HG02852 (cell line): ENCODE results near the gene RCAN3.
"Not testable (repeated sequence)": the region's sequence is repeated elsewhere in the genome, so short reads cannot be mapped to it uniquely, and the experiment has no call there.

Experiments
- ATAC-seq: cut with Tn5 transposase; IDR thresholded peaks from one replicate; pipeline ENCODE4 v1.9.1; 2021; ENCODE audit warnings: mild to moderate bottlenecking, moderate library complexity; ENCODE audit not compliant: unreplicated experiment

The RCAN3 gene

DNA sequence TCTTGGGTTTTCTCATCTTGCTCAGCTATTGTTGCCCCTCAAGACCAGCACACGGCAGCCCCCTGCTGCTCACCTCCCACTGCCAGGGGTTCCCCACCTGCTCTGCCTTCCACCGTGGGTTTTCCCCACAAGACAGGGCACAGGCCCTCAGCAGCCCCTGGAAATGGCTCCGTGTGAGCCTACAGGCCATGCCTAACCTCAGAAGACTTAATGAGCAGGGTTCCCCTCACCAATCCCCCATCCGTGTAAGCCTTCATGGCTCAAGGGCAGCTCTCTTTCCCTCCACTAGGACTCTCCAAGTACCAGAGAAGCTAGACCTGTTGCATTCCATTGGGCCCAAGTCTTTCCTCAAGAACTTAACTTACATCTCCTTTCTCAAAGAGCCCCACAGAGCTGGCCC is 18.4 kb upstream of the RCAN3 start:
- ATAC-seq: no peak

- no peak for ATAC-seq
These were observed 16.1 kb upstream of the RCAN3 start for GRCh38 chr1:24486331-24487065.

DNA sequence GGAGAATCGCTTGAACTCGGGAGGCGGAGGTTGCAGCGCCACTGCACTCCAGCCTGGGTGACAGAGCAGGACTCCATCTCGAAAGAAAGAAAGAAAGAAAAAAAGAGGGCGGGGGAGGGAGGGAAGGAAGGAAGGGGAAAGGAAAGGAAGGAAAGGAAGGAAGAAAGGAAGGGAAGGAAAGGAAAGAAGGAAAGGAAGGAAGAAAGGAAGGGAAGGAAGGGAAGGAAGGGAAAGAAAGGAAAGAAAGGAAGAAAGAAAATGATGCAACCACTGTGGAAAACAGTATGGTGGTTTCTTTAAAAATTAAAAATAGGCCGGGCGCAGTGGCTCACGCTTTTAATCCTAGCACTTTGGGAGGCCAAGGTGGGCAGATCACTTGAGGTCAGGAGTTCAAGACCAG is 15.2 kb upstream of the RCAN3 start:
- no peak for ATAC-seq

- ATAC-seq: not testable (repeated sequence)
These were observed 14.5 kb upstream of the RCAN3 start for GRCh38 chr1:24488159-24488558.

GRCh38 chr1:24489674-24490073 is 13.0 kb upstream of the RCAN3 start:
- no peak for ATAC-seq

DNA sequence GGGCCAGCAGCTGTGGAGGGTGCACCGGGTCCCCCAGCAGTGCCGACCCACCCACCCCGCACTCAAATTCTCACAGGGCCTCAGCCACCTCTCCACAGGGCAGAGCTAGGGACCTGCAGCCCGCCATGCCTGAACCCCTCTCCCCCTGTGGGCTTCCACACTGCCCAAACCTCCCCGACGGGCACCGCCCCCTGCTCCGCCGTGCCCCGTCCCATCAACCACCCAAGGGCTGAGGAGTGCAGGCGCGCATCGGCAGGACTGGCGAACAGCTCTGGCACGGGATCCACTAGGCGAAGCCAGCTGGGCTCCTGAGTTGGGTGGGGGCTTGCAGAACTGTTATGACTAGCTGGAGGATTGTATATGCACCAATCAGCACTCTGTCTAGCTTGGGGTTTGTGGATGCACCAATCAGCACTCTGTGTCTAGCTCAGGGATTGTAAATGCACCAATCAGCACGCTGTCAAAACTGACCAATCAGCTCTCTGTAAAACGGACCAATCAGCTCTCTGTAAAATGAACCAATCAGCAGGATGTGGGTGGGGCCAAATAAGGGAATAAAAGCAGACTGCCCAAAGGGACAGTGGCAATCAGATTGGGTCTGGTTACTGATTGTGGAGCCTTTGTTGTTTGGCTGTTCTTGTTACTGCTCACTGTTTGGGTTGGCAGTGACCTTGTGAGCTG is 12.4 kb upstream of the RCAN3 start:
- ATAC-seq: no peak

DNA sequence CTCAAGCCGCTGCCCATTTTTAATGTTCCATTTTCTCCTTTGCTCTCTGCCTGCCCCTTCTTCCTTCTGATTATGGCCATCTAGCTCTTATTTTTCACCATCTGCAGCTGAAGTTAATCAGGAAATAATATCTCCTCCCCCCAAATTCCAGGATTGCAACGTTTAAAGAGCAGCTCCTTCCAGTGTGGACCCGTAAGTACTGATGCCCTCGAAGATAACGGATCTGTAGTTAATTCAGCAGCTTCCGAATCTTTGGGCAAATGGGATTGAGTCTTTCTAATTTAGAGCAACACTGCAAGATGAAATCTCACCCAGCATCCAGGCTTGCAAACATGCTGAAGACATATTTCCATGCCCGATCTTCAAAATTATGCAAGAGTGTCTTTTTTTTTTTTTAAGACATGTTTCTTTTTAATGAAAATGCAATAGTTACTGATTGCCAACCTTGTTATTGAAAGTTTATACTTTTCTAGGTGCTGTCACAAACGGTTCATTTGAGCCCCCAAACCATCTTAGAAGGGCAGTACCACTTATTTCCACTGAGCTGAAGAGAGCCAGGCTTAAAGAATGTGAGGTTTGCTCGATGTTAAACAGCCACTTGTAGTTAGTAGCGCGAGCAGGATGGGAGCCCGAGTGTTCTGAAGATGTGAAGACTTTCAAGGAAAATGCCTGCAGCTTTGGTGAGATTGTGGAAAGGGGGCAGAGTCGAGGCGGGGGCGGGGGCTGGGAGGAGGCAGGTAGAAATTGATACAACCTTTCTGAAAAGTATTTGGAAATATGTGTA is 10.9 kb upstream of the RCAN3 start:
- ATAC-seq: no peak

- ATAC-seq: not testable (repeated sequence)
These were observed 9.7 kb upstream of the RCAN3 start for GRCh38 chr1:24492935-24493334.

GRCh38 chr1:24493785-24494184 is 8.9 kb upstream of the RCAN3 start:
- ATAC-seq: no peak

DNA sequence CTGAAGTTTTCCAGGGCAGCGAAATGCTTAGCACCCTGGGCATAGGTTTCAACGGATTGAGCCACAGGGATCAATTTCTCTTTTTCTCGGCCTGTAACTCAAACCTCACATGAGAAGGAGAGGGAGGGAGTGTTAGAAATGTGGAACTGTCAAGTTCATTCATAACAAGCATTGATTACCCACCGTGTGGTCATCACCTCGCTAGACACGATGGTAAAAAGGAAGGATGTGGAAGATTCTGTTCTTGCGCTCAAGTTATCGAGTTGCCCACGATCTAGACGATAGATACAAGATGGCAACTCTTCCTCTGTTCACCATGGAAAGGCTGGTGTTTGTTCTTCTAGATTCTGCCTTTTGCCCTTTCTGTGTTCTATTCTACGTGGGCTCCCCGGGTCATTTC is 4.0 kb upstream of the RCAN3 start:
- no peak for ATAC-seq

DNA sequence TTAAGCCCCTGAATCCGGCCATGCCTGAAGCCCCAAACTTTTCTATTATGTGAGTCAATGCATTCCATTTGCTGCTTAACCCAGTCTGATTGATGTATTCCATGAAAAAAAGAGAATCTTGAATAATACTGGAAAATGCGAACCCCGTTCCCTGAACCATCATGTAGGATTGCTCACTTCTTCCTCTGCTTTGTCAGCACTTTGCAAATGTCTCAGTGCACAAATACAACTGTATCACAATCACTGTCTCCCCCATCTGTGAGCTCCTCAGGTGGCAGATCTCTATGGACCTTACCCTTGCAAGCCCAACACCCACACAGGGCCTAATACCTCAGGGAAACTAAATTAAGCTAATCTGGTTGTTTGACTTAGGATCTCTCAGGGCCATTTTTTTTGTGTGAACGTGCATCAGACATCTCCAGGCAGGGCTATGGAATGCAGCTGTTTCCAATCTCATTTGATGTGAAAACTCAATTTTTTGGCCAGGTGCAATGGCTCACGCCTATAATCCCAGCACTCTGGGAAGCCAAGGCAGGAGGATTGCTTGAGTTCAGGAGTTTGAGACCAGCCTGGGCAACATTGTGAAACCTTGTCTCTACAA is 2.1 kb upstream of the RCAN3 start:
- ATAC-seq: no peak

- ATAC-seq: no peak
These were observed 1.1 kb upstream of the RCAN3 start for GRCh38 chr1:24501371-24502064.

- ATAC-seq: no peak
These were observed 449 bp upstream of the RCAN3 start for GRCh38 chr1:24502065-24502708.

GRCh38 chr1:24503059-24503751 is 569 bp downstream of the RCAN3 start:
- no peak for ATAC-seq

DNA sequence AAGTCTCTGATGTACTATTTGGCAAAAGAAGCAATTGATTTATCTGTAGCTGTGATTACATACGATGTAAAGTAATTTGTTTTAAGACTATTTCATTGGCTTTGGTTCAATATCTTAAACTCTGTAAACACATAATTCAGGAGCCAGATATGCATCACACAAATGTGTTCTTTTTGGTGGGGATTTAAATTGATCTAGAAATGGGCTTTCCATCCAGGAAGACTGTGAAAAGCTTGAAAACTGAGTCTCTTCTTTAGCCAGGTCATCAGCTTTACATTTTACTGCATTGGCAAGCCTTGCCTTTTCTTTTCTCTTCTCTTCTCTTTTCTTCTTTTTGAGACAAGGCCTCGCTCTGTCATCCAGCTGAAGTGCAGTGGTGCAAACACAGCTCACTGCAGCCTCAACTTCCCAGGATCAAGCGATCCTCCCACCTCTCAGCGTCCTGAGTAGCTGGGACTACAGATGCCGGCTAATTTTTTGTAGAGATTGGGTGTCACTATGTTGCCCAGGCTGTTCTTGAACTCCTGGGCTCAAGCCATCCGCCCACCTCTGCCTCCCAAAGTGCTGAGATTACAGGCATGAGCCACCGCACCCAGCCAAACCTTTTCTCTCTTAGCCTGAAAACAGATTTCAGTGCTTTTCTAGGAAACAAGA is 1.4 kb downstream of the RCAN3 start:
- ATAC-seq: no peak

GRCh38 chr1:24504560-24504959 is 1.9 kb downstream of the RCAN3 start:
- ATAC-seq: no peak

- no peak for ATAC-seq
These were observed 3.2 kb downstream of the RCAN3 start for GRCh38 chr1:24505816-24506215.

DNA sequence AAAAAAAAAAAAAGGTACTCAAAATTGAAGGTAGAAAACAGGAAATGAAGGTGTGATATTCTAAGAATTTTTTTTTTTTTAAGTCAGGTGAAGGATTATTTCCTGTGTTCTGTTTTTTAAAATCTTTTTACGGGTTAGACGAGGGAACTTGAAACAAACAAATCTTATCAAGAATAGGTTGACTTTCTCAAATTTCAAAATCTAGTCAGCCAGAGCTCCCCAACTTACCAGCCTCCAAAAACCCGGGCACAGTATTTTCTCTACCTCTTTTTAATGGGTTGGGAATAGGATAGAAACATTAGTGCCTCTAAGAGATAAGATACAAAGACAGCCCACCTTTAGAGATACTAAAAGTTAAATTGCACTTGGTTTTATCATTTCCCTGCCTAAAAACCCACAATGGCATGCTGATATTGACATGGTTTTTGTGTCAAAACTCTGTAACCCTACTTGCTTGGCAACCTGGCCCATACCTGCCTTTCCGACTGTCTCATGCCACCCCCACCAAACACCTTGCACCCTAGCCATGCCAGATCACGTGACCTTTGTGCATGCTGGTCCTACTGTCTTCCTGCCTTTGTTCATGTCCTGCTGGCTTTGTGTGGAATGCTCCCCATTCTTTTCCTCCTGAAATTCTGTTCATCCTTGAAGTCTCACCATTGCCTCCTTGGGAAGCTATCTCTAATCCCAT is 4.2 kb downstream of the RCAN3 start:
- no peak for ATAC-seq

GRCh38 chr1:24507405-24507804 is 4.8 kb downstream of the RCAN3 start:
- no peak for ATAC-seq
